ENCODE data around the gene FYCO1.

Gene FYCO1

GRCh38 chr3:45943207-45943846 is 52.3 kb downstream of the FYCO1 start, which contains the start of gene CXCR6:
Gene CXCR6, plus strand, starts transcription at chr3:45943464. Its CDS starts 3,018 bp downstream, at chr3:45946482.
- DNase-seq (ENCODE audit: low read depth) = no peak

GRCh38 chr3:45942051-45942825 is 53.4 kb downstream of the FYCO1 start:
- no peak for DNase-seq (ENCODE audit: low read depth)

- DNase-seq (ENCODE audit: low read depth) = no peak
These were observed 54.8 kb downstream of the FYCO1 start for GRCh38 chr3:45940781-45941365.

- no peak for DNase-seq (ENCODE audit: low read depth)
These were observed 55.4 kb downstream of the FYCO1 start for GRCh38 chr3:45940004-45940780.

- no peak for DNase-seq (ENCODE audit: low read depth)
These were observed 56.3 kb downstream of the FYCO1 start for GRCh38 chr3:45939341-45939771.

GRCh38 chr3:45938864-45939263 is 56.8 kb downstream of the FYCO1 start:
- peak; percentile 79 for DNase-seq (ENCODE audit: low read depth)

GRCh38 chr3:45938043-45938435 is 57.6 kb downstream of the FYCO1 start:
- no peak for DNase-seq (ENCODE audit: low read depth)

GRCh38 chr3:45937206-45938042 is 58.2 kb downstream of the FYCO1 start:
- DNase-seq (ENCODE audit: low read depth) = no peak

- DNase-seq (ENCODE audit: low read depth) = no peak
These were observed 59.4 kb downstream of the FYCO1 start for GRCh38 chr3:45936261-45936660.

GRCh38 chr3:45933591-45933990 is 62.0 kb downstream of the FYCO1 start:
- DNase-seq (ENCODE audit: low read depth) = no peak

- DNase-seq (ENCODE audit: low read depth) = no peak
These were observed 63.5 kb downstream of the FYCO1 start for GRCh38 chr3:45932112-45932511.

GRCh38 chr3:45931496-45931895 is 64.1 kb downstream of the FYCO1 start:
- no peak for DNase-seq (ENCODE audit: low read depth)

GRCh38 chr3:45929042-45929679 is 66.5 kb downstream of the FYCO1 start:
- peak; percentile 52 for DNase-seq (ENCODE audit: low read depth)

- DNase-seq (ENCODE audit: low read depth) = no peak
These were observed 67.7 kb downstream of the FYCO1 start for GRCh38 chr3:45927881-45928280.

GRCh38 chr3:45923755-45924154 is 71.9 kb downstream of the FYCO1 start:
- DNase-seq (ENCODE audit: low read depth) = no peak

GRCh38 chr3:45922950-45923590 is 72.6 kb downstream of the FYCO1 start:
- no peak for DNase-seq (ENCODE audit: low read depth)

- no peak for DNase-seq (ENCODE audit: low read depth)
These were observed 73.6 kb downstream of the FYCO1 start for GRCh38 chr3:45922039-45922326.

GRCh38 chr3:45921158-45922038 is 74.2 kb downstream of the FYCO1 start:
- DNase-seq (ENCODE audit: low read depth) = no peak

- no peak for DNase-seq (ENCODE audit: low read depth)
These were observed 78.3 kb downstream of the FYCO1 start for GRCh38 chr3:45917146-45917898.
